Measurements from ENCODE around the gene PCP4.

The PCP4 gene

GRCh38 chr21:39969691-39970364, 102.6 kb downstream of the PCP4 start:
- FAIRE-seq (no peak), DNase-seq (ENCODE audit: insufficient read length, low spot score) (no peak)

- no peak for DNase-seq (ENCODE audit: insufficient read length, low spot score)
- no peak for FAIRE-seq
Measured at GRCh38 chr21:39971956-39972355, 104.7 kb downstream of the PCP4 start.

GRCh38 chr21:39972471-39972870, 105.2 kb downstream of the PCP4 start:
- DNase-seq (ENCODE audit: insufficient read length, low spot score) (no peak), FAIRE-seq (no peak)

GRCh38 chr21:39972976-39973770, 105.9 kb downstream of the PCP4 start:
- no peak for DNase-seq (ENCODE audit: insufficient read length, low spot score)
- FAIRE-seq = no peak

GRCh38 chr21:39976800-39977199, 109.6 kb downstream of the PCP4 start:
- no peak for DNase-seq (ENCODE audit: insufficient read length, low spot score)
- no peak for FAIRE-seq

Measured in GM19239 (cell line).